Colonic mucosa (tissue), 4 donors: ENCODE data around the gene NFASC. TPM values are rescaled to one million over a fixed set of nuclear protein-coding genes. Genes with fewer than 3 reads are reported as not detected.
A peak's percentile ranks its signal among the peaks of the same experiment; 100 is the strongest.

Experiments used
- DNase-seq: peaks from one replicate; pipeline ENCODE4 v3.0.0-alpha.2; 2020
- H3K27ac ChIP-seq: fragments of 200-600 bp; one replicate; pipeline ENCODE4 v1.8.0; 2021
- H3K27me3 ChIP-seq: fragments of 200-600 bp; one replicate; pipeline ENCODE4 v1.8.0; 2021
- H3K36me3 ChIP-seq: fragments of 200-600 bp; one replicate; pipeline ENCODE4 v1.8.0; 2021
- H3K4me1 ChIP-seq: fragments of 200-600 bp; one replicate; pipeline ENCODE4 v1.8.0; 2021; ENCODE audit warnings: mild to moderate bottlenecking
- H3K4me3 ChIP-seq: fragments of 200-600 bp; one replicate; pipeline ENCODE4 v1.8.0; 2021
- H3K9ac ChIP-seq, 2 donors: one replicate each; pipeline ENCODE4 v1.7.0; 2013; ENCODE audit warnings: control low read depth in 2 of 2, low read depth in 2 of 2, low read length in 2 of 2
- H3K9me3 ChIP-seq: fragments of 200-600 bp; one replicate; pipeline ENCODE4 v1.8.0; 2021
- CTCF ChIP-seq: fragments of 200-600 bp; IDR thresholded peaks from one replicate; pipeline ENCODE4 v1.8.0; 2022; ENCODE audit warnings: antibody characterized with exemption, mild to moderate bottlenecking
- intact Hi-C: fragments of 100-400 bp; cut with DNase I; formaldehyde crosslinking; loops from one replicate; pipeline ENCODE4 v1.14.1; 2022
- total RNA-seq, 2 donors: library from RNA; stranded (reverse); fragmentation: NEBNext Ultra II Directional in 1 of 2; extraction: Animal tissue kit (Norgen Biotek cat#: 25700) in 1 of 2; gene quantifications; one replicate each; pipeline ENCODE4 v1.2.1, GENCODE V29; 2021
- donor health status: healthy.
- donor health status: DM: no; HTN: no; CAD: no.
- donor health status: DM: no; HTN: no; CAD: no.

The NFASC gene
- total RNA-seq, 2 donors from 2014 or later = 12.1 to 13.9 TPM

GRCh38 chr1:204842369-204842768 is 28.3 kb upstream of the NFASC start:
- no peaks in the 10 kb centered on the region for H3K9me3 ChIP-seq
- H3K4me1 ChIP-seq = no peaks in the 10 kb centered on the region
- no peak overlapping the region for H3K9ac ChIP-seq
- DNase-seq = no peak
- no peak for TF ChIP-seq CTCF
- intact Hi-C loops = no loop called here
- no peak overlapping the region for H3K4me3 ChIP-seq
- H3K27me3 ChIP-seq = no peaks in the 10 kb centered on the region
- H3K36me3 ChIP-seq = no peaks in the 10 kb centered on the region
- H3K27ac ChIP-seq = peak overlapping the region; percentile 7

- DNase-seq = peak; percentile 74
- Histone ChIP-seq H3K27me3 (no peaks in the 10 kb centered on the region), H3K4me1 (no peaks in the 10 kb centered on the region), H3K9me3 (no peaks in the 10 kb centered on the region), H3K4me3 (no peak overlapping the region), H3K27ac (peak overlapping the region; percentile 7), H3K9ac (no peak overlapping the region), H3K36me3 (no peaks in the 10 kb centered on the region)
- no peak for TF ChIP-seq CTCF
- intact Hi-C loops = no loop called here
Measured at GRCh38 chr1:204842892-204843291, 27.8 kb upstream of the NFASC start.

GRCh38 chr1:204846546-204846945 is 24.1 kb upstream of the NFASC start:
- Histone ChIP-seq H3K27ac (no peak overlapping the region), H3K4me3 (no peak overlapping the region), H3K27me3 (no peaks in the 10 kb centered on the region), H3K4me1 (no peaks in the 10 kb centered on the region), H3K9ac (no peak overlapping the region), H3K9me3 (no peaks in the 10 kb centered on the region), H3K36me3 (no peaks in the 10 kb centered on the region)
- no peak for DNase-seq
- TF ChIP-seq CTCF = no peak
- intact Hi-C loops = no loop called here

GRCh38 chr1:204848579-204848978 is 22.1 kb upstream of the NFASC start:
- Histone ChIP-seq H3K27me3 (no peaks in the 10 kb centered on the region), H3K36me3 (no peaks in the 10 kb centered on the region), H3K9ac (no peak overlapping the region), H3K4me3 (no peak overlapping the region), H3K9me3 (no peaks in the 10 kb centered on the region), H3K27ac (no peak overlapping the region), H3K4me1 (no peaks in the 10 kb centered on the region)
- intact Hi-C loops = no loop called here
- no peak for DNase-seq
- no peak for TF ChIP-seq CTCF

- intact Hi-C loops = no loop called here
- H3K4me3 ChIP-seq = no peak overlapping the region
- TF ChIP-seq CTCF = no peak
- H3K27me3 ChIP-seq = no peaks in the 10 kb centered on the region
- DNase-seq = no peak
- no peak overlapping the region for H3K27ac ChIP-seq
- no peaks in the 10 kb centered on the region for H3K4me1 ChIP-seq
- H3K9ac ChIP-seq = no peak overlapping the region
- H3K36me3 ChIP-seq = no peaks in the 10 kb centered on the region
- H3K9me3 ChIP-seq = no peaks in the 10 kb centered on the region
Measured at GRCh38 chr1:204852854-204853253, 17.8 kb upstream of the NFASC start.

- TF ChIP-seq CTCF = no peak
- no peak overlapping the region for H3K27ac ChIP-seq
- no peaks in the 10 kb centered on the region for H3K9me3 ChIP-seq
- no peak overlapping the region for H3K4me3 ChIP-seq
- DNase-seq = no peak
- no peaks in the 10 kb centered on the region for H3K27me3 ChIP-seq
- no peak overlapping the region for H3K9ac ChIP-seq
- intact Hi-C loops = no loop called here
- no peaks in the 10 kb centered on the region for H3K4me1 ChIP-seq
- H3K36me3 ChIP-seq = no peaks in the 10 kb centered on the region
Measured at GRCh38 chr1:204853436-204853835, 17.2 kb upstream of the NFASC start.
